Activated naive CD4-positive, alpha-beta T cell treated with anti-CD3 and anti-CD28 coated beads, Interleukin-2, amount 50 U/mL, for 24 hours (primary cell): ENCODE measurements around the gene RERE.
"Not testable (repeated sequence)": the region's sequence is repeated elsewhere in the genome, so short reads cannot be mapped to it uniquely, and the experiment has no call there.

Source experiments
- H3K27ac Mint-ChIP-seq: one replicate; pipeline ENCODE4 v1.8.0; 2021; ENCODE audit warnings: mild to moderate bottlenecking, mixed read lengths
- H3K27me3 Mint-ChIP-seq: one replicate; pipeline ENCODE4 v1.8.0; 2021; ENCODE audit warnings: mixed read lengths
- H3K36me3 Mint-ChIP-seq: one replicate; pipeline ENCODE4 v1.8.0; 2021; ENCODE audit warnings: mixed read lengths
- H3K4me1 Mint-ChIP-seq: one replicate; pipeline ENCODE4 v1.8.0; 2021; ENCODE audit warnings: mixed read lengths
- H3K4me3 Mint-ChIP-seq: one replicate; pipeline ENCODE4 v1.8.0; 2021; ENCODE audit warnings: mild to moderate bottlenecking, mixed read lengths
- H3K9me3 Mint-ChIP-seq: one replicate; pipeline ENCODE4 v1.8.0; 2021; ENCODE audit warnings: mixed read lengths

The RERE gene

DNA sequence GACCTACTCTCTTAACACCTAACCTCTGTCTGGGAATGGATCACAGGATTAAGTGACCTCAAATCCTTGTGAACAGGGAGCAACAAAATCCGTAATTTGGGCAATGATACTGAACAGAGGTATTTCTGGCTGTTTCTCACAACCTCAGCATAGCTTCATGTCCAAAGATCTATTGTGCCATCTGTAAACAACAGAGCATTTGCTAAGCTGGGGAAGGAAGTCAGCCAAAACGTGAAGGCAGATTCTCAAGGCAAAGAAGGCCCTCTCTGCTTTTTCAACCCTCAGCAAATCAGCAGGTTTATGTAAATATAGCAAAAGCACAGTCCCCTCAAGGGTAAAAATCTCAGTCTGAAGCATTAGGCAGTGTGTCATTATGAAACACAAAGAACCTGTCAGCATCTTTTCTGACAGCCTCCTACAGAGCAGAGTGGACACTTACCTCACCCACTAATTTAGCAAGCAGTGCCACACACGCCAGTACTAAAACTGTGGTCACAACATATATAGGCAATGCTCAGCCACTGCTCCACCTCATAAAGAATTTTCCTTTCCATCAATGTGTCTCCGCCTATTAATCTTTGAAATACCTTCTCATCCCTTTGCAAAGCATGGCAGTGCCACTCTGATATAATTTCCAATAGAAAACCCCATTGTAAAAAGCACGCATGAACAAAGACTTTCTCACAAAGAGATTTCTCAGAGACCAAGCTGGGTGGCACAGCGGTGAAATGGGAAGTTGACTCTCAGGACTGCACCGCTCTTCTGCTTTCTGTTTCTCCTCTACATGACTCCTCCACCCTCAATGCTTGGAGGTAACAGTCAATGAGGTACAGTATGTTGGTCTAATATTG, 188.0 kb downstream of the RERE start:
- Mint-ChIP-seq H3K4me3 (peak overlapping the region; percentile 48), H3K4me1 (peaks cover 63% of the 10 kb centered on the region)

DNA sequence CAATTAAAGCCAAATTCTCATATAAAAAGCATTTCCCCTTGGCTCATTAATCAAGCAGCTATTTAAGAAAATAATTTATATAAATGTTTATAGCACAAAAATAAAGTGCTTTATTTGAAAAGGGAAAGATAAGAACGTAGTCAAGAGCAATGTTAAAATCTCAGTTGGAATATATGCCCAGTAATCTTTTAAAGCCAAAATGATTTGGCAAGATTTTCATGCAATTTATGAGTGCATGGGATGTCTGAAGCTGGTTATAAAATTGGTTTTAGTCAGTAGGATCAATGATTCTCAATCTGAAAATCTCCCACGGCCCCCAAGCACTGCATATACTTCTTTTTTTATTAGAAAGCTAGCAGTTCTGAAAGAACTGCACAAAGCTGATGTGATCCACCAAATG, 188.8 kb downstream of the RERE start:
- Mint-ChIP-seq H3K27ac (no peak overlapping the region), H3K36me3 (peaks cover 2% of the 10 kb centered on the region), H3K27me3 (no peaks in the 10 kb centered on the region), H3K9me3 (no peaks in the 10 kb centered on the region), H3K4me1 (peaks cover 66% of the 10 kb centered on the region), H3K4me3 (no peak overlapping the region)

More for the DNA sequence above, 188.0 kb downstream of the RERE start:
- Mint-ChIP-seq H3K36me3 (no peaks in the 10 kb centered on the region), H3K9me3 (no peaks in the 10 kb centered on the region), H3K27me3 (no peaks in the 10 kb centered on the region), H3K27ac (no peak overlapping the region)

DNA sequence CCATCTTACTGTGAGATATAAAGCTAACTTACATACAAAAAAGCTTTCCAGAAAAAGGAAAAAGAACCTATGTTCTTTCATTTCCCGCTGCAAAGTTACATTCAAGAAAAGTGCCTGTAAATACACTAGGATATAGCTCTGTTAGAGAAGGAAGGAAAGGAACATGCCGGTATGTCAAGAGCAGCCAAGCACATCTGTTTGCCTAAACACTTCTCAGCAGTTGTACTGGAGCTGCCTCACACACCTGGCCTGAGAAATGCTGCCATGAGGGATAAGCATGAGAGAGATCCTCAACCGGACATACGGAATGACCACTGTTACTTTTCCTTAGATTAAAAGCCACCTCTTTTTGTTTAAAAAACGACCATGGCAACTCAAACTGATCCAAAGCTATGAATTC, 189.7 kb downstream of the RERE start:
- H3K4me1 Mint-ChIP-seq, result peaks cover 68% of the 10 kb centered on the region
- H3K9me3 Mint-ChIP-seq, result no peaks in the 10 kb centered on the region
- peaks cover 2% of the 10 kb centered on the region for H3K36me3 Mint-ChIP-seq
- no peak overlapping the region for H3K4me3 Mint-ChIP-seq
- H3K27ac Mint-ChIP-seq, result no peak overlapping the region
- no peaks in the 10 kb centered on the region for H3K27me3 Mint-ChIP-seq

DNA sequence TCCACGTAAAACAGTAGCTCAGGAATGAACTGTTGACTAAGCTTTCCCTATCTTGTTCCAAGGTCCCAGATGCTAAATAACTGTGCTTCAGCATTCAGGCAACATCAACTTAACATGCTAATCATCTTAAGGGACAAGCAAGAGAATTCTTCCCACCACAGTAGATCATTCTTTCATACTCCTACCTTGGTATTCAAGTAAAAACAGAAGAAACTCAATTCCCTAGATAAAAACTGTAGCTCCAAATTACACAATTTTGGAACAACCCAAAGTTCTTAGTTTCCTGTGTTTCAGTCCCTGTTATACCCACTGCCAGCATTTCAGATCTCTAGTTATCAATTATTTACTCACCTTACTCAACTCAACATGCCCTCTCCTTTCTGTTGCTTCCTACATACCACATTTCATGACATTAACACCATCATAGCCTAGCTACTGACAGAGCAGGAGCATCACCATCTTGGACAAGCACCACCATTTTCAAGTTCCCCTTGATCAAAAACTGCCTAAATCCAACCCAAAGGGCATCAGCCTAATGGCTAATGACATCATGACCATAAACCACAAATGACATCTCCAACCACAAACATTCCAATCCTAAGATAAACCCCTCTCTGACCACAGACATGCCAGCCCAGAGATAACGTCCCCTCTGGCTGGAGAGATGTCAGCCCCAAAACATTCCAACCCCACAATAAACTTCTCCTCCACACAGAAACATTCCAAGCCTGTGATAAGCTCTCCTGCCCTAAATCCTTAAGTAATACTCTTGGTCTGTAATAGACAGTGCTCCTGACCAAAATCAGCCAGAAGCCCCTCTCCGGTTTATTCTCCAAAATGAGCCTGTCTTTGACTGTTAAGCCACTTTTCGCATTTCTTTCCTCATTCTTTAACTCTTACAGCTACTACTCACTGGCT, 191.2 kb downstream of the RERE start:
- Mint-ChIP-seq H3K36me3 (peaks cover 2% of the 10 kb centered on the region), H3K4me1 (peaks cover 54% of the 10 kb centered on the region), H3K4me3 (no peak overlapping the region), H3K27ac (peak overlapping the region; percentile 13), H3K27me3 (no peaks in the 10 kb centered on the region), H3K9me3 (no peaks in the 10 kb centered on the region)

DNA sequence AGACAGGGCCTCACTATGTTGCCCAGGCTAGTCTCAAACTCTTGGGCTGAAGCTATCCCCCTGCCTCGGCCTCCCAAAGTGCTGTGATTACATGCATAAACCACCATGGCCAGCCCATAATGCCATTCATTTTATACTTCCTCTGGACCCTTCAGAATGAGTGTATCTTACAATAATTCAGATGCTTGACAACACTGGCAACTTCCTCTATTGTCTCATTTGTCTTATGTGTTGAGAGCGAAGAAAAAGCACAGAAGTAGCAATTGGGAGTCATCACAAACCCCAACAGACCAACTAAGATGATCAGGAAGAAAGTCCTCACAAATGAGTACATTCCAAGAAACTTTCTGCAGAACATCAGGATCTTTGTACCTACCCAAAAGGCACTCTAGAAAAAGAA, 191.9 kb downstream of the RERE start:
- Mint-ChIP-seq H3K9me3 (no peaks in the 10 kb centered on the region), H3K4me3 (no peak overlapping the region), H3K4me1 (peaks cover 51% of the 10 kb centered on the region), H3K36me3 (peaks cover 4% of the 10 kb centered on the region), H3K27ac (no peak overlapping the region), H3K27me3 (no peaks in the 10 kb centered on the region)

DNA sequence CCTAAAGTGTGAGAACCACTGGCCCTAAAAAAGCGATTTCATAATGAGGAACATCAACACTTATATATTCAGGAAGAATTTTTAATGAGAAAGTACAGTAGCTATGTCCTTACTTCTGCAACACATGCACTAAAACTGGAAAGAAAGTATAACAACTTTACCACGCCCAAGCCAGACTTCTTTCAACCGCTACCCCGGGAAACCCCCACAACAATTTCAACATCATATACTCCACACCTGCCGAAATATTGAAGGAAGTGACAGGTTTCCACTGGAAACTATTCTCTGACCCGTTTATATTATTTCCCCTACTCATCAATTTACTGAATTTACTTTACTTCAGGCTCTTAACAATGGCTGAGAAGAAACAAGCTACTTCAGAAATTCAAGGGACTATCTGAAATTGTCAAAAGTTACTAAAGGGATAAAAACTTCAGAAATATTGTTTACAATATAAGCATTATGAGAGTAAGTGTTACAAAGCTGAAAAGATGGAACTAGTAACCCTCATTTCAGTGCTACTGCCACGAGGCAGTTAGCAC, 193.7 kb downstream of the RERE start:
- Mint-ChIP-seq H3K27ac (peak overlapping the region; percentile 59), H3K4me1 (peaks cover 36% of the 10 kb centered on the region), H3K4me3 (peak overlapping the region; percentile 34)
- not testable (repeated sequence) for H3K9me3 Mint-ChIP-seq, H3K36me3 Mint-ChIP-seq, H3K27me3 Mint-ChIP-seq

DNA sequence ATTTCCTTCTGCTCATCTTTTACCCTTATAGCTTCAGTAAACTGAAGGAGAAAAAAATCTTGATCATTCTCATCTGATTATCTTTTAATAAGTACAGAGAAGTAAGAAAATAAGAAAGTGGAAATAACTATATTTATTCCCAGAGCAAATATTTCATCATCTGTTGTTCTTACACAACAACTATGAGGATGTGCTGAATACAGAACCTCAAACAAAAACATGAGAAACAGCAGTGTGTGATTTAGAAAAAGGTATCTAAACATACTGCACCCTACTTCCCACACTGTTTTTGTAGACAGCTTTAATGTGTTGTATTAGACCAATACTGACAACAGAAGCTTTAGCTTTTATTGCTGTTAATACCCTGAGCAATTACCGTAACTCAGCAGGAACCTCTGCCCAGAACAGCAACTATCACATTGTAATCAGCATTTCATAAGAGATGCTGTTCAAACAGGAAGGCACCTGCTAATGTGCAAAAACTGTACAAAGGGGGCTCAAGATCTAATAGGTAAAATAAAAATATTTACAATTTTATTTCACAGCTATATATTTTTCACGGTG, 195.6 kb downstream of the RERE start:
- not testable (repeated sequence) for H3K9me3 Mint-ChIP-seq, H3K27me3 Mint-ChIP-seq, H3K36me3 Mint-ChIP-seq, H3K4me3 Mint-ChIP-seq, H3K27ac Mint-ChIP-seq
- peaks cover 34% of the 10 kb centered on the region for H3K4me1 Mint-ChIP-seq

DNA sequence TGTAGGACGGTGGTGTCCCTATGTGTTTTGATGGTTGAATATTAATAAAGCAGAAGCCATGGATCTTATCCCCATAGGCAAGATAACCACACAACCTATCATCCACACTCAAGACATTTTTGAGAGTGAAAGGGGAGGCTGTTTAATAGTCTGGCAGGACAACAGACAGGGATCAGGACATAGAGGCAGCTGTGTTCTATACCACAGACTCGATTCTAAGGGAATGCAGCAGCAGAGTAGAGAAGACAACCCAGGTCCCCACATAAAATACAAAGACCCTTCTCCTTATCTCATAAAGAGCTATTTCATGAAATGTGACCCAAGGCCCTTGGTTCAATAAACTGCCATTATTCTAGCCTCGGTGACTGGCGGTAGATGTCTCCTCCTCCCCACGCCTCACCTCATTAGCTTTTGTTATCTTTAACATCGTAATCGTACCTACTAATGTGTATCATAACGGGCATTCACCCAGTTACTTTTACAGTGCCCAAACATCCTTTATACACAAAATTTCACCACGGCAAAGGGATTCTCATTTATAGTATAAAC, 196.3 kb downstream of the RERE start:
- H3K36me3 Mint-ChIP-seq, H3K27me3 Mint-ChIP-seq, H3K4me3 Mint-ChIP-seq, H3K9me3 Mint-ChIP-seq, H3K27ac Mint-ChIP-seq: not testable (repeated sequence)
- peaks cover 26% of the 10 kb centered on the region for H3K4me1 Mint-ChIP-seq

DNA sequence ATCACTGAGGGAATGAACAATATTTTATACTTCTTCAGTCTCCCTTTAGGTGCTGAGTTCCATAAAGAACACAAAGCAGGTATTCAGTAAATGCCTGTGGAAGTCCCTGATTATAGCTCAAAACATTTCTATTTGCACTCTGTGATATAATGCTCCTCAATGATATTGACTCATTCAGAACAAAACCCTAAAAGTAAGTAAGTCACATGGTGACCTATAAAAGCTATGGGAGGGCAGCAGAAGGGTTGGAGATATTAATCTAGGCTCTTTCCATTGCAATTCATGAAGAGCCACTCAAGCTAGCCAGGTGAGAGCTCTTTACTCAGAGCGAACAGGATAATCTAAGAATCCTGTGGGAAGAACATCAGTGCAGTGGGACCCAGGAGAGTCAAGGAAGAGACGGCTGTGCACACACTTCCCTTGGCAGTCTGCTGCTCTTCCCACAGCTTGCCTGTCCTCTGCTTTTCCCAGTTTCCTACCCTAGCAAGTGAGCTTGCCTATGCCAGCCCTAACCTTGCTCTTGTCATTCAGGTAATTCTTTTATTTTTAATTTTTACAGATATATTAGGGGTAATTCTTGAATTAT, 197.4 kb downstream of the RERE start:
- not testable (repeated sequence) for H3K27me3 Mint-ChIP-seq, H3K27ac Mint-ChIP-seq, H3K4me3 Mint-ChIP-seq, H3K36me3 Mint-ChIP-seq, H3K9me3 Mint-ChIP-seq
- peaks cover 17% of the 10 kb centered on the region for H3K4me1 Mint-ChIP-seq

DNA sequence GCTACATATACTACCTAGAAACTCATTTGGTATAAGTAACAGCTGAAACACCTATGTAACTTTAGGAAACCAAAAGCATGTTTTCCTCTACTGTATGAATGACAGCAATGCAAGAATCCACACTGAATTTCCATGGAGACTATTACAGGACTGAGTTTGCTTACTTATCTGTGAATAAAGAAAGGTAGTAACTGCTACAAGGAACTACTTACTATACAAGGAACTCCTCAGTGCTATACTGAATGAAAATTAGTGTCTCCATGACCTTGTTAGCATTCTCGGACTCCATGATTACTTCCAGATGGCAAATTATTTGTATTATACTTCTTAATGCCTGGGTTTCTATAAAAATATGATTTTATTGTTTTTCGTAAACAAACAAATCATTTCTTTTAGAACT, 198.0 kb downstream of the RERE start:
- not testable (repeated sequence) for H3K4me3 Mint-ChIP-seq, H3K36me3 Mint-ChIP-seq, H3K27me3 Mint-ChIP-seq, H3K27ac Mint-ChIP-seq, H3K9me3 Mint-ChIP-seq
- peaks cover 16% of the 10 kb centered on the region for H3K4me1 Mint-ChIP-seq

DNA sequence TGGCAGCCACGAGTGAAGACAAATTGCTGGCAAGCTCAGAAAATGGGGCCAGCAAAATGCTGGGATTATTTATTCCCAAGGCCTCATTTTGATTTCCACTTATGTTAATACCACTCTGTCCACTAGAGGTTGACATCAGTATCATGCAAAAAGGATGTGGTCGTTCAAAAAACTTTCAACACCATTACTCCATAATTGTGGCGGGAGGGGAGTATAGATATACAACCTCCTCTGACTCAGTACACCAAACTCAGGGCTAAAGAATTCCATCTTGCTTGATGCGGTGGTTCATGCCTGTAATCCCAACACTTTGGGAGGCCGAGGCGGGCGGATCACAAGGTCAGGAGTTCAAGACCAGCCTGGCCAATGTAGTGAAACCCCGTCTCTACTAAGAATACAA, 200.6 kb downstream of the RERE start:
- H3K4me3 Mint-ChIP-seq, H3K36me3 Mint-ChIP-seq, H3K27ac Mint-ChIP-seq, H3K27me3 Mint-ChIP-seq, H3K4me1 Mint-ChIP-seq, H3K9me3 Mint-ChIP-seq: not testable (repeated sequence)

DNA sequence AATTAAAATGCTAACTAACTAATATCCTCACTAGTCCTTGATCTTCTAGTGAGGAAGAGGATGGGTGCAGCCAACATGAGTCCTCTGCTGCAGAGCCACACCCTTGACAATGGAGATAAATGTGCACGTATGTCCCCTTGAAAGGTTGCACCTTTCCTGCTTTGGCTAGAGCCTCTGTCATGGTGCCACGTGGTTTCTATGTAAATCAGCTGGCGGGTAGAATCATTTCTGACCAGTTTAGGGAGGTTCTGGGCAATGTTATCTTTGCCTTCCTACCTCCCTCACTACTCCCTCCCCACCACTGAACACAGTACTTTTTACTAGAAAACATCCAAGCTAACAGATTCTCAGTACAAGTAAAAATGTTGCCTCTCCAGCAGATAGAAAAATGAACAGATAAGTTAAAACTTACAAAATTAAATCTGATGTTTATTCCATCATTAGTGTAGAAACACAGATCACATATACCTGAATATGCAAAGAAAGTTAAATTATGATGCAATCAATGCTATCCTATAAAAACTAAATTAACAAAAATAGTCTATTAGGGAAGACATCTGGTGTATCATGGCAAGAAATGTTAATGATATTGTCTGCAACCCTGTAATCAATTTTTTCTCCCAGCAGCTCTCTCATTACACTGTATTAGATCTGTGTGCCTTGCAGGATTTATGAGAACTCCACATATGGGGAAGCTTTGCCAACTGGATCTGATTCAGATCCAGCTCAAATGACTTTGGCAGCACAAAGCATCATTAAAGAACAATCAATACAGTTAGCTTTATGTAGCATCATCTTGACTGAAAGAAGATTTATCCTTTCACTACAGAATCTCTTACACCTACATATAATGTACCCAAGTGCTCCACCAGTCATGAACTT, 205.6 kb downstream of the RERE start:
- not testable (repeated sequence) for H3K36me3 Mint-ChIP-seq, H3K27ac Mint-ChIP-seq, H3K4me3 Mint-ChIP-seq, H3K27me3 Mint-ChIP-seq, H3K9me3 Mint-ChIP-seq, H3K4me1 Mint-ChIP-seq

DNA sequence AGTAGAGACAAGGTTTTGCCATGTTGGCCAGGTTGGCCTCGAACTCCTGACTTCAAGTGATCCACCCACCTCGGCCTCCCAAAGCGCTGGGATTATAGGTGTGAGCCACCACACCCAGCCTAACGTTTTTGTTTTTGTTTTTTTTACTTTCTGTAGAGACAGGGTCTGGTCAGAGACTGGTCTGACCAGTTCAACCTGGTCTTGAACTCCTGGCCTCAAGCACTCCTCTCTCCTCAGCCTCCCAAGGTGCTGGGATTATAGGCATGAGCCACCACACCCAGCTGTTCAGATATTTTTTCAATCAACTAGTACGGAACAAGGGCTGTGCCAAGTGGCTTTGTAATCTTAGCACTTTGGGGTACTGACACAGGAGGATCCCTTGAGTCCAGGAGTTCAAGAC, 209.5 kb downstream of the RERE start:
- no peak overlapping the region for H3K4me3 Mint-ChIP-seq

DNA sequence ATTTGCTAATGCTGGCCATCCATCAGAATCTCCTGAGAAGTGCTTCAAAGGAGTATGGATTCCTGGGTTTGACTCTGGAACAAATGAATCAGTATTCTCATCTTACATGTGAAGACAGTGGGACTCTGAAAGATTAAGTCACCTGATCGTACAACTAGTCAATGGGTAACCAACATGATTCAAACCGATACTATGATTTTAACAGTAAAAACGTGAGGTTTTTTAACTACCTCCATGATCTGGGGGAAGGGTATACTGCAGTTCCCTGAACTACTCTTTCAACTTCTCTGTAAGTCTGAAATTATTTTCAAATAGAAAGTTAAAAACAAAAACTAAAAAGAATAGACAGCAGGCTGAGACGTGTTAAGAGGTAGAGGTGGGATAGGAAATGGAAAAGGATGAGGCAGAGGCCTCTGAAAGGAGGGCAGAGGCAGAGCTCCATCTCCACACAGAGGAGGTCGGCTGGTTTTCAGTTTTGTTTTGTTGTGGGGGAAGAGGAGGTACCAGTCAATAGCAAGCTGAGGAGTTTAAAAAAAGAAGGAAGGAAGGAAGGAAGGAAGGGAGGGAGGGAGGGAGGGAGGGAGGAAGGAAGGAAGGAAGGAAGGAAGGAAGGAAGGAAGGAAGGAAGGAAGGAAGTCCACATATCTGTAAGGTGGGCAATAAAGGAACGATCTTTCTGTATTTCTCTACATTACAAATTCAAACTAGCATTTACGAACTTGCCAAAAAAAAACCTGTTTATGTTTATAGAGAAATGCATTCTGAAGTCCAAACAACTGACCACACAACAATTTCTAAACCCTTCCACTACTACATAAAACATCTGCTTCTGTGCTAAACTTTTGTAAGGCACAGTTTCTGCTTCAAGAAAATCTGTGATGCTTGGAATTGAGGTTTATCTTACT, 213.1 kb downstream of the RERE start:
- Mint-ChIP-seq H3K36me3 (peaks cover 4% of the 10 kb centered on the region), H3K9me3 (no peaks in the 10 kb centered on the region), H3K27me3 (no peaks in the 10 kb centered on the region), H3K27ac (peak overlapping the region; percentile 96), H3K4me3 (peak overlapping the region; percentile 81), H3K4me1 (peaks cover 50% of the 10 kb centered on the region)

More for the DNA sequence above, 209.5 kb downstream of the RERE start:
- no peaks in the 10 kb centered on the region for H3K9me3 Mint-ChIP-seq
- H3K4me1 Mint-ChIP-seq, result peaks cover 29% of the 10 kb centered on the region
- peaks cover under 1% of the 10 kb centered on the region for H3K36me3 Mint-ChIP-seq
- H3K27ac Mint-ChIP-seq, result no peak overlapping the region
- no peaks in the 10 kb centered on the region for H3K27me3 Mint-ChIP-seq
